HG02763 (cell line): ENCODE measurements around the gene CREB3L4.

ENCODE experiments used
- ATAC-seq: cut with Tn5 transposase; IDR thresholded peaks from one replicate; pipeline ENCODE4 v1.9.1; 2021; ENCODE audit warnings: mild to moderate bottlenecking, moderate library complexity; ENCODE audit not compliant: unreplicated experiment

The CREB3L4 gene

GRCh38 chr1:153936011-153936802 lies 31.5 kb upstream of the CREB3L4 start:
- no peak for ATAC-seq

GRCh38 chr1:153937331-153937730 lies 30.4 kb upstream of the CREB3L4 start:
- ATAC-seq = no peak

GRCh38 chr1:153938996-153939395 lies 28.7 kb upstream of the CREB3L4 start:
- no peak for ATAC-seq

- ATAC-seq = no peak
Observed at GRCh38 chr1:153939476-153939875, 28.2 kb upstream of the CREB3L4 start.

- ATAC-seq = no peak
Observed at GRCh38 chr1:153940756-153941155, 26.9 kb upstream of the CREB3L4 start.

- ATAC-seq = no peak
Observed at GRCh38 chr1:153941826-153942725, 25.6 kb upstream of the CREB3L4 start.

- no peak for ATAC-seq
Observed at GRCh38 chr1:153942766-153943549, 24.7 kb upstream of the CREB3L4 start.

- no peak for ATAC-seq
Observed at GRCh38 chr1:153944005-153944826, 23.5 kb upstream of the CREB3L4 start.

- ATAC-seq = no peak
Observed at GRCh38 chr1:153944827-153945117, 22.9 kb upstream of the CREB3L4 start.

GRCh38 chr1:153945131-153945794 lies 22.4 kb upstream of the CREB3L4 start:
- ATAC-seq = no peak

GRCh38 chr1:153945795-153946621 lies 21.7 kb upstream of the CREB3L4 start:
- ATAC-seq = peak; percentile 73

- peak; percentile 63 for ATAC-seq
Observed at GRCh38 chr1:153946622-153947241, 21.0 kb upstream of the CREB3L4 start, which contains the start of gene DENND4B. Gene DENND4B, minus strand, starts transcription at chr1:153946718. Its CDS starts 2,344 bp downstream, at chr1:153944374.

- ATAC-seq = no peak
Observed at GRCh38 chr1:153951183-153951582, 16.5 kb upstream of the CREB3L4 start.

GRCh38 chr1:153951801-153952200 lies 15.9 kb upstream of the CREB3L4 start:
- no peak for ATAC-seq

- ATAC-seq = no peak
Observed at GRCh38 chr1:153953859-153954365, 13.8 kb upstream of the CREB3L4 start.

- no peak for ATAC-seq
Observed at GRCh38 chr1:153954826-153955225, 12.9 kb upstream of the CREB3L4 start.

- ATAC-seq = no peak
Observed at GRCh38 chr1:153956997-153957715, 10.5 kb upstream of the CREB3L4 start.

- ATAC-seq = peak; percentile 13
Observed at GRCh38 chr1:153957744-153958110, 10.0 kb upstream of the CREB3L4 start.
